ENCODE data around the gene DGLUCY. TPM values are rescaled to one million over a fixed set of nuclear protein-coding genes. Genes with fewer than 3 reads are reported as not detected.

Gene DGLUCY
- total and polyA plus RNA-seq, 2 of the 13 experiments (the other 11 are each of a cell fraction or from before 2014, with no cell fraction given): 14.8 to 36.3 TPM

DNA sequence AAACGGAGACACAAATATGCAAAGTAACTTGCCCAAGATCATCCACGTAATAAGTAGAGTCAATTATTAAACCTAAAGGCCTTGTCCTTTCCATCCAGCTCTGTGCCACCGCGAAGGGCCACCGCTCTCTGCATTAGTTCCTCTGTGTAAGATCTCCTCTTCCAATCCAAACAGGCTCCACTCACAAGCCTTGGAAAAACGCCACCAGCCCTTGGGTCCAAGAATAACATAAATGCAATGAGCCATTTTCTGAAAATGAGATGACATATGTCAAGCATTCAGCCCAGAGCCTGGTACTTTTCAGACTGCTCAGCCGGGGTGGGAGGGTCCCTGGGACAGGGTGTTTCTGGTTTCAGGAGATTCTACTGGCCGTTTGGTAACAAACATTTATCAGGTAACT, 30.0 kb downstream of the DGLUCY start (continued):
- TF ChIP-seq, protein P1, sequence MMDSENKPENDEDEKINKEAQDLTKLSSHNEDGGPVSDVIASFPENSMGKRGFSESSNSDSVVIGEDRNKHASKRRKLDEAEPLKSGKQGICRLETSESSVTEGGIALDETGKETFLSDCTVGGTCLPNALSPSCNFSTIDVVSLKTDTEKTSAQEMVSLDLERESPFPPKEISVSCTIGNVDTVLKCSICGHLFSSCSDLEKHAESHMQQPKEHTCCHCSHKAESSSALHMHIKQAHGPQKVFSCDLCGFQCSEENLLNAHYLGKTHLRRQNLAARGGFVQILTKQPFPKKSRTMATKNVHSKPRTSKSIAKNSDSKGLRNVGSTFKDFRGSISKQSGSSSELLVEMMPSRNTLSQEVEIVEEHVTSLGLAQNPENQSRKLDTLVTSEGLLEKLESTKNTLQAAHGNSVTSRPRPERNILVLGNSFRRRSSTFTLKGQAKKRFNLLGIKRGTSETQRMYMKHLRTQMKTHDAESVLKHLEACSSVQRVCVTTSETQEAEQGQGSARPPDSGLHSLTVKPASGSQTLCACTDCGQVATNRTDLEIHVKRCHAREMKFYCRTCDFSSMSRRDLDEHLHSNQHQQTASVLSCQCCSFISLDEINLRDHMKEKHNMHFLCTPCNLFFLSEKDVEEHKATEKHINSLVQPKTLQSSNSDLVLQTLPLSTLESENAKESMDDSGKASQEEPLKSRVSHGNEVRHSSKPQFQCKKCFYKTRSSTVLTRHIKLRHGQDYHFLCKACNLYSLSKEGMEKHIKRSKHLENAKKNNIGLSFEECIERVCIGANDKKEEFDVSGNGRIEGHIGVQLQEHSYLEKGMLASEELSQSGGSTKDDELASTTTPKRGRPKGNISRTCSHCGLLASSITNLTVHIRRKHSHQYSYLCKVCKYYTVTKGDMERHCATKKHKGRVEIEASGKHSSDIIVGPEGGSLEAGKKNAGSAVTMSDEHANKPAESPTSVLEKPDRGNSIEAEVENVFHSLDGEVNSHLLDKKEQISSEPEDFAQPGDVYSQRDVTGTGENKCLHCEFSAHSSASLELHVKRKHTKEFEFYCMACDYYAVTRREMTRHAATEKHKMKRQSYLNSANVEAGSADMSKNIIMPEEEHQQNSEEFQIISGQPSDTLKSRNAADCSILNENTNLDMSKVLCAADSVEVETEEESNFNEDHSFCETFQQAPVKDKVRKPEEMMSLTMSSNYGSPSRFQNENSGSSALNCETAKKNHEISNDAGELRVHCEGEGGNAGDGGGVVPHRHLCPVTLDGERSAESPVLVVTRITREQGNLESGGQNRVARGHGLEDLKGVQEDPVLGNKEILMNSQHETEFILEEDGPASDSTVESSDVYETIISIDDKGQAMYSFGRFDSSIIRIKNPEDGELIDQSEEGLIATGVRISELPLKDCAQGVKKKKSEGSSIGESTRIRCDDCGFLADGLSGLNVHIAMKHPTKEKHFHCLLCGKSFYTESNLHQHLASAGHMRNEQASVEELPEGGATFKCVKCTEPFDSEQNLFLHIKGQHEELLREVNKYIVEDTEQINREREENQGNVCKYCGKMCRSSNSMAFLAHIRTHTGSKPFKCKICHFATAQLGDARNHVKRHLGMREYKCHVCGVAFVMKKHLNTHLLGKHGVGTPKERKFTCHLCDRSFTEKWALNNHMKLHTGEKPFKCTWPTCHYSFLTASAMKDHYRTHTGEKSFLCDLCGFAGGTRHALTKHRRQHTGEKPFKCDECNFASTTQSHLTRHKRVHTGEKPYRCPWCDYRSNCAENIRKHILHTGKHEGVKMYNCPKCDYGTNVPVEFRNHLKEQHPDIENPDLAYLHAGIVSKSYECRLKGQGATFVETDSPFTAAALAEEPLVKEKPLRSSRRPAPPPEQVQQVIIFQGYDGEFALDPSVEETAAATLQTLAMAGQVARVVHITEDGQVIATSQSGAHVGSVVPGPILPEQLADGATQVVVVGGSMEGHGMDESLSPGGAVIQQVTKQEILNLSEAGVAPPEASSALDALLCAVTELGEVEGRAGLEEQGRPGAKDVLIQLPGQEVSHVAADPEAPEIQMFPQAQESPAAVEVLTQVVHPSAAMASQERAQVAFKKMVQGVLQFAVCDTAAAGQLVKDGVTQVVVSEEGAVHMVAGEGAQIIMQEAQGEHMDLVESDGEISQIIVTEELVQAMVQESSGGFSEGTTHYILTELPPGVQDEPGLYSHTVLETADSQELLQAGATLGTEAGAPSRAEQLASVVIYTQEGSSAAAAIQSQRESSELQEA (CRISPR knock-in tag; IDR thresholded peaks at IDR 0.05; ENCODE audit: not compliant biosample characterization): no peak
- TF ChIP-seq POLR2A (IDR thresholded peaks at IDR 0.05; ENCODE audit: insufficient read depth in 1 of 2, low read depth in 2 of 2, low read length in 2 of 2) (no peak), ADNP (CRISPR knock-in tag; IDR thresholded peaks at IDR 0.05) (no peak), CREM (IDR thresholded peaks at IDR 0.05) (no peak), CREM (CRISPR knock-in tag; IDR thresholded peaks at IDR 0.05) (no peak), SNRNP70 (IDR thresholded peaks at IDR 0.05; ENCODE audit: low read depth, low read length) (no peak), TAF15 (IDR thresholded peaks at IDR 0.05; ENCODE audit: low read depth, low read length, poor library complexity, severe bottlenecking) (no peak), ZFP90 (CRISPR knock-in tag; IDR thresholded peaks at IDR 0.05; ENCODE audit: borderline replicate concordance) (no peak), ZNF616 (CRISPR knock-in tag; IDR thresholded peaks at IDR 0.05; ENCODE audit: low read depth) (no peak), ZNF317 (CRISPR knock-in tag; IDR thresholded peaks at IDR 0.05) (no peak)
- TF ChIP-seq, protein P2, sequence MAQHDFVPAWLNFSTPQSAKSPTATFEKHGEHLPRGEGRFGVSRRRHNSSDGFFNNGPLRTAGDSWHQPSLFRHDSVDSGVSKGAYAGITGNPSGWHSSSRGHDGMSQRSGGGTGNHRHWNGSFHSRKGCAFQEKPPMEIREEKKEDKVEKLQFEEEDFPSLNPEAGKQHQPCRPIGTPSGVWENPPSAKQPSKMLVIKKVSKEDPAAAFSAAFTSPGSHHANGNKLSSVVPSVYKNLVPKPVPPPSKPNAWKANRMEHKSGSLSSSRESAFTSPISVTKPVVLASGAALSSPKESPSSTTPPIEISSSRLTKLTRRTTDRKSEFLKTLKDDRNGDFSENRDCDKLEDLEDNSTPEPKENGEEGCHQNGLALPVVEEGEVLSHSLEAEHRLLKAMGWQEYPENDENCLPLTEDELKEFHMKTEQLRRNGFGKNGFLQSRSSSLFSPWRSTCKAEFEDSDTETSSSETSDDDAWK (CRISPR knock-in tag; IDR thresholded peaks at IDR 0.05): no peak
- TF ChIP-seq, protein P3, sequence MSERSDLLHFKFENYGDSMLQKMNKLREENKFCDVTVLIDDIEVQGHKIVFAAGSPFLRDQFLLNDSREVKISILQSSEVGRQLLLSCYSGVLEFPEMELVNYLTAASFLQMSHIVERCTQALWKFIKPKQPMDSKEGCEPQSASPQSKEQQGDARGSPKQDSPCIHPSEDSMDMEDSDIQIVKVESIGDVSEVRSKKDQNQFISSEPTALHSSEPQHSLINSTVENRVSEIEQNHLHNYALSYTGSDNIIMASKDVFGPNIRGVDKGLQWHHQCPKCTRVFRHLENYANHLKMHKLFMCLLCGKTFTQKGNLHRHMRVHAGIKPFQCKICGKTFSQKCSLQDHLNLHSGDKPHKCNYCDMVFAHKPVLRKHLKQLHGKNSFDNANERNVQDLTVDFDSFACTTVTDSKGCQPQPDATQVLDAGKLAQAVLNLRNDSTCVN (CRISPR knock-in tag; IDR thresholded peaks at IDR 0.05; ENCODE audit: borderline replicate concordance): no peak
- TF ChIP-seq, protein P4, sequence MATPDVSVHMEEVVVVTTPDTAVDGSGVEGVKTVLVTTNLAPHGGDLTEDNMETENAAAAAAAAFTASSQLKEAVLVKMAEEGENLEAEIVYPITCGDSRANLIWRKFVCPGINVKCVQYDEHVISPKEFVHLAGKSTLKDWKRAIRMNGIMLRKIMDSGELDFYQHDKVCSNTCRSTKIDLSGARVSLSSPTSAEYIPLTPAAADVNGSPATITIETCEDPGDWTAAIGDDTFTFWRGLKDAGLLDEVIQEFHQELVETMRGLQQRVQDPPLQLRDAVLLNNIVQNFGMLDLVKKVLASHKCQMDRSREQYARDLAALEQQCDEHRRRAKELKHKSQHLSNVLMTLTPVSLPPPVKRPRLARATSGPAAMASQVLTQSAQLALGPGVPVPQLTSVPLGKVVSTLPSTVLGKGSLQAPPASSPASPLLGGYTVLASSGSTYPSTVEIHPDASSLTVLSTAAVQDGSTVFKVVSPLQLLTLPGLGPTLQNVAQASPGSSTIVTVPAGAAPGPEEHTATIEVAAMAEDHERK (CRISPR knock-in tag; IDR thresholded peaks at IDR 0.05; ENCODE audit: low read depth): no peak

Data from HepG2 (cell line).